Calu3 (cell line): ENCODE results near the gene IGSF9B. TPM values are rescaled to one million over a fixed set of nuclear protein-coding genes. Genes with fewer than 3 reads are reported as not detected.

Experiments used
- BruUV-seq: library from RNA; stranded (reverse); fragments of 400-500 nt; replicated peaks from 2 replicates; lab custom pipeline; 2021; lab: Mats Ljungman, UMichigan
- CTCF ChIA-PET: fragments of 300-600 bp; sonication (Branson Sonifier 250); formaldehyde crosslinking; loops from one replicate; lab custom pipeline; 2022; ENCODE audit warnings: antibody characterized with exemption; lab: Charles Lee
- DNase-seq: peaks from one replicate; pipeline ENCODE4 v3.0.0; 2022
- H3K27ac Mint-ChIP-seq: one replicate; pipeline ENCODE4 v1.8.0; 2022; ENCODE audit warnings: mixed read lengths; ENCODE audit not compliant: unreplicated experiment
- H3K27me3 Mint-ChIP-seq: one replicate; pipeline ENCODE4 v1.8.0; 2022; ENCODE audit warnings: mixed read lengths; ENCODE audit not compliant: unreplicated experiment
- H3K36me3 Mint-ChIP-seq: one replicate; pipeline ENCODE4 v1.8.0; 2022; ENCODE audit warnings: mild to moderate bottlenecking, moderate library complexity, mixed read lengths; ENCODE audit not compliant: insufficient read depth, unreplicated experiment
- H3K4me1 Mint-ChIP-seq: one replicate; pipeline ENCODE4 v1.8.0; 2022; ENCODE audit warnings: mild to moderate bottlenecking, low read depth, mixed read lengths; ENCODE audit not compliant: unreplicated experiment
- H3K4me3 Mint-ChIP-seq: one replicate; pipeline ENCODE4 v1.8.0; 2022; ENCODE audit warnings: mild to moderate bottlenecking, low read depth, moderate library complexity, mixed read lengths; ENCODE audit not compliant: unreplicated experiment
- H3K9me3 Mint-ChIP-seq: one replicate; pipeline ENCODE4 v1.8.0; 2022; ENCODE audit warnings: low read depth, mixed read lengths; ENCODE audit not compliant: unreplicated experiment
- CTCF ChIP-seq: fragments of 200-600 bp; IDR thresholded peaks from one replicate; pipeline ENCODE4 v1.8.0; 2022; ENCODE audit warnings: antibody characterized with exemption; ENCODE audit not compliant: unreplicated experiment
- intact Hi-C: fragments of 100-400 bp; cut with micrococcal nuclease; formaldehyde crosslinking; loops from one replicate; pipeline ENCODE4 v1.10.0; 2022; ENCODE audit not compliant: unreplicated experiment
- total RNA-seq: library from RNA; stranded (reverse); gene quantifications from 2 replicates; pipeline ENCODE4 v1.2.3, GENCODE V29; 2022

IGSF9B gene
- total RNA-seq, 1 experiment from 2014 or later = 13.2 TPM

GRCh38 chr11:133896642-133897330 lies 60.0 kb downstream of the IGSF9B start:
- H3K4me3 Mint-ChIP-seq = no peak overlapping the region
- H3K27me3 Mint-ChIP-seq = peaks cover 13% of the 10 kb centered on the region
- DNase-seq = no peak
- no peaks in the 10 kb centered on the region for H3K36me3 Mint-ChIP-seq
- peaks cover 6% of the 10 kb centered on the region for H3K9me3 Mint-ChIP-seq
- CTCF ChIA-PET = no interaction called here
- no TSS peak for BruUV-seq
- no peak overlapping the region for H3K27ac Mint-ChIP-seq
- H3K4me1 Mint-ChIP-seq = no peaks in the 10 kb centered on the region
- intact Hi-C loops = no loop called here
- no peak for TF ChIP-seq CTCF

- Mint-ChIP-seq H3K27ac (no peak overlapping the region), H3K4me3 (no peak overlapping the region), H3K27me3 (peaks cover 17% of the 10 kb centered on the region), H3K9me3 (peaks cover 6% of the 10 kb centered on the region), H3K36me3 (no peaks in the 10 kb centered on the region), H3K4me1 (no peaks in the 10 kb centered on the region)
- CTCF ChIA-PET = no interaction called here
- intact Hi-C loops = no loop called here
- no peak for DNase-seq
- BruUV-seq = no TSS peak
- TF ChIP-seq CTCF = no peak
Measured at GRCh38 chr11:133896028-133896427, 60.7 kb downstream of the IGSF9B start.

- intact Hi-C loops = no loop called here
- no TSS peak for BruUV-seq
- CTCF ChIA-PET = no interaction called here
- peaks cover 6% of the 10 kb centered on the region for H3K9me3 Mint-ChIP-seq
- no peaks in the 10 kb centered on the region for H3K4me1 Mint-ChIP-seq
- no peaks in the 10 kb centered on the region for H3K36me3 Mint-ChIP-seq
- H3K27ac Mint-ChIP-seq = no peak overlapping the region
- DNase-seq = no peak
- peaks cover 17% of the 10 kb centered on the region for H3K27me3 Mint-ChIP-seq
- no peak overlapping the region for H3K4me3 Mint-ChIP-seq
- TF ChIP-seq CTCF = no peak
Measured at GRCh38 chr11:133895551-133895950, 61.2 kb downstream of the IGSF9B start.

GRCh38 chr11:133895061-133895479 lies 61.7 kb downstream of the IGSF9B start:
- peaks cover 17% of the 10 kb centered on the region for H3K27me3 Mint-ChIP-seq
- H3K27ac Mint-ChIP-seq = no peak overlapping the region
- intact Hi-C loops = no loop called here
- CTCF ChIA-PET = no interaction called here
- no peak for DNase-seq
- H3K4me1 Mint-ChIP-seq = no peaks in the 10 kb centered on the region
- BruUV-seq = no TSS peak
- H3K9me3 Mint-ChIP-seq = peaks cover 6% of the 10 kb centered on the region
- TF ChIP-seq CTCF = no peak
- H3K36me3 Mint-ChIP-seq = no peaks in the 10 kb centered on the region
- H3K4me3 Mint-ChIP-seq = no peak overlapping the region
